Spinal cord (tissue), 4 donors: ENCODE data around the gene NPY4R2. TPM values are rescaled to one million over a fixed set of nuclear protein-coding genes. Genes with fewer than 3 reads are reported as not detected.

Experiments used
- polyA plus RNA-seq, 2 donors: library from polyadenylated mRNA; unstranded; fragments of 120-200 nt; gene quantifications; one replicate each; pipeline ENCODE4 v1.2.1, GENCODE V29; 2013; ENCODE audit not compliant: insufficient read length in 2 of 2
- total RNA-seq, 2 donors: library from RNA; depleted of rRNA in 1 of 2; stranded (reverse); fragments of 120-200 nt in 1 of 2; fragments of >200 nt in 1 of 2; gene quantifications; one replicate each; pipeline versions ENCODE4 v1.2.3 to v1.2.4, GENCODE V29; 2013 to 2014

Gene NPY4R2
- total and polyA plus RNA-seq, 4 donors = 0.24 to 0.89 TPM; not detected in 2

Other genes starting within 250 kb of the NPY4R2 start
- gene SYT15B, start 155.1 kb upstream of the NPY4R2 start, total RNA-seq = 1 to 10 TPM; 1.8 to 2.7 TPM
- gene SYT15B, start 155.1 kb upstream of the NPY4R2 start, polyA plus RNA-seq = 10 to 100 TPM in 1 of 2 donors, 1 to 10 TPM in 1; 7.3 to 10.8 TPM
- not detected for gene FAM25C, start 81.1 kb downstream of the NPY4R2 start, total RNA-seq
- not detected for gene FAM25C, start 81.1 kb downstream of the NPY4R2 start, polyA plus RNA-seq